GM10847 (cell line): ENCODE data around the gene C17orf114.

Experiments
- POLR2A ChIP-seq: IDR thresholded peaks from 2 replicates; pipeline ENCODE4 v1.6.1; 2011; ENCODE audit not compliant: insufficient read length; ENCODE audit errors: extremely low read depth

The C17orf114 gene

GRCh38 chr17:4802228-4802627, at the start of gene C17orf114:
TSS of gene C17orf114 (minus strand) at chr17:4802328.
- TF ChIP-seq POLR2A: no peak

- no peak for TF ChIP-seq POLR2A
These were observed 49.0 kb upstream of the C17orf114 start for GRCh38 chr17:4851084-4851483.

- TF ChIP-seq POLR2A: no peak
These were observed 48.1 kb upstream of the C17orf114 start for GRCh38 chr17:4850246-4850645.

DNA sequence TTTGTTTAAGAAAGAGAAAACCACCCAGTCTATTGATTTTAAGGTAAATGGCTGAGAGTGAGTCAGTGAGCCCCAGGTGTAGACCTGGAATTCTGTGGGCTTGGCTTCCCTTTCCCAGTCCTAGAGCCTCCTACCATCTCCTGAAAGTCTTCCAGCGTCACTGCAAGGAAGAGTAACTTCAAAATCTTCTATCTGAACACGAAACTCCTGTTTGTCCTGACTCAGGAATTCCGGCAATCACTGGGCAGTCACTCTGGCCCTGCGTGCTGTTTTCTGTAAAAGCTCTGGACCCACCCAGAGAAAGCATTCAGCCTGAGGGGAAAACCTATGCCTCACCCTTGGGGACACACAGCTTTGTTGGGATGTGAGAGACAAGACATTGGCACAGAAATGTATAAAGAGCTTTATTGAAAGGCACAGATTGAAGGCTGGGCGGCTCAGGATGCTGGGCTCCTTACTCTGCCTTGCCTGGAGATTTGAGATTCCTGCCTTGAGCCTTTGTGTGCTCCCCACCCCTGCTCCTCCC, 46.9 kb upstream of the C17orf114 start:
- no peak for TF ChIP-seq POLR2A

DNA sequence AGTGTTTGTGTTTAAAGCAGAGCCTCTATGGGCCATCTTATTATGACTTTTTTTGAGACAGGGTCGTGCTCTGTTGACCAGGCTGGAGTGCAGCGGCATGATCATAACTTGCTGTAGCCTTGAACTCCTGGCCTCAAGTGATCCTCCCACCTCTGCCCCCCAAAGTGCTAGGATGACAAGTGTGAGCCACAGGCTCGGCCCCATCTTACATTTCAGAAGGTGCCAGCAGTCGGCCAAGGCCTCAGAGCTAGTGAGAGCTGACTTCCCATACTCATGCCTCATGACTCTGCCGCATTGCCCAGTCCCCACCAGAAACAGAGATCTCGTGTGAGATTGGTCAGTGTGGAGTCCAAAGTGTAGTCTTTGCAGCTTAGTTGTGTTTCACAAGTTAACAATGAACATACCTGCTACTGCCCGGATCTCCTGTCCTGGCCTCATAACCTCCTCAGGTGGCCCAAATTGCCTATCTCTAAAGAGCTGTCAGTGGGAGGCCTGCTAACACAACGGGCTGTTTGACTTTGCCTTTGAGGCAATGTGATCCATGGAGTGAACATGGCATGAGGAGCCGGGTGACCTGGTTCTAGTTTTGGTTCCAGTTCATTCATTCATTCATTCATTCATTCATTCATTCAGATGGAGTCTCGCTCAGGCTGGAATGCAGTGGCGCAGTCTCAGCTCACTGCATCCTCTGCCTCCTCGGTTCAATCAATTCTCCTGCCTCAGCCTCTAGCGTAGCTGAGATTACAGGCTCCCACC, 44.7 kb upstream of the C17orf114 start:
- no peak for TF ChIP-seq POLR2A

- TF ChIP-seq POLR2A: no peak
These were observed 43.0 kb upstream of the C17orf114 start for GRCh38 chr17:4845118-4845517.

GRCh38 chr17:4843321-4844000, 41.3 kb upstream of the C17orf114 start:
- TF ChIP-seq POLR2A: no peak

DNA sequence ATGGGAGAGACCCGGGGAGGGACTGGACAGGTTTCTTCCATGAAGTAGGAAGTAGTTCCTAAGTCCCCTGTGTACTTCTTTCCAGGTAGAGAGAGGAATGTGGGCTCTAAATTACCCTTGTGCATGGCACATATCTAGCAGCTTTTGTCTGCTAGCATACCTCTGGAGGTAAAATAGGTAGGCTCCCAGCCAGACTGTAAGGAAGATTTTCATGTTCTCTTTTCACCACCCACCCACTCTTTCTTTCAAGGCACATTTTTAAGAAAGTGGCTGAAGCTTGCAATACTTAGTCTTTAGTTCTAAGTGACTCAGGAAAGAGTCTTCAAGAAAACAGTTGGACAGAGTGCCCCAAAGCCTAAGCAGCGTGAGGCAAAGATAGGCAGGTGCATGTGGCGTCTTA, 40.2 kb upstream of the C17orf114 start:
- TF ChIP-seq POLR2A: no peak

- no peak for TF ChIP-seq POLR2A
These were observed 38.7 kb upstream of the C17orf114 start for GRCh38 chr17:4840893-4841242.

DNA sequence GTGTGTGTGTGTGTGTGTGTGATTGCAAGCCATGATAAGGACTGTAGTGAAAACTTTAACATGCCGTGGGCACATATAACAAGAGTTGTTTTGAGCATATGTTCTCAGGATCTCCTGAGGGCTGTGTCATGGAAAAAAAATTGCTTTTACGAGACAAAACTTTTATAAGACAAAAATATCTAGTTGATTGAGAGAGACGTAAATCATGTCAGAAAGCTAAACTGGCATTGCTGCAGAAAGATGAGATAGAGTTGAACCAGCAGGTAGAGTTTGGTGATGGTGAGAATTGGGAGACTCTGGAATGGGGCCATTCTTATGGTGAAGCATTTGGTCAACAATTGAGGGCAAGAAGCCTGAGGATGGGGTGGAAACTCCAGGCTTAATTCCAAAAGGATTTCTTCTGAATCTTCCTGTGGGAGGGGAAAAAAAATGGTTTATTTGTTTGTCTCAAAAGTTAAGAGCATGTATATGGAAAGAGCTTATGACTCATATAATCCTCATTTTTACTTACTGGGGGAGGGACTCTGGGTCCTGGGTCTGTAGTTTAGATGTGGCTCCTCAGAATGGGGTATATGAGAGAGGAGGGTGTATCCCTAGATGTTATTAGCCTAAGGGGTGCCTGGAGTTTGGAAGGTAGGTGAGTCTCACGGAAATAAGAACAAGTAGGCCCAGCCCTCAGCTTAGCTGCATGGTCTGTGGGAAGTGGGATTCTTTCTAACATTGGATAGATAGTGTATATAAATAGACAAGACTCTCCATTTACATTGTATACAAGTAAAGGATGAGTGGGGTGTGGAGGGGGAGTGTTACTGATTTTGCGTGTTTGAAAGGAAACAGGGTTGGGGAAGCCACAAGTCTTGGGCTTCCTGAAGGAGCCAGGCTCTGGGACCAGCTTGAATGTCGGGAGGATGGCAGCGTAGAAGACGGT, 38.1 kb upstream of the C17orf114 start:
- TF ChIP-seq POLR2A: no peak

DNA sequence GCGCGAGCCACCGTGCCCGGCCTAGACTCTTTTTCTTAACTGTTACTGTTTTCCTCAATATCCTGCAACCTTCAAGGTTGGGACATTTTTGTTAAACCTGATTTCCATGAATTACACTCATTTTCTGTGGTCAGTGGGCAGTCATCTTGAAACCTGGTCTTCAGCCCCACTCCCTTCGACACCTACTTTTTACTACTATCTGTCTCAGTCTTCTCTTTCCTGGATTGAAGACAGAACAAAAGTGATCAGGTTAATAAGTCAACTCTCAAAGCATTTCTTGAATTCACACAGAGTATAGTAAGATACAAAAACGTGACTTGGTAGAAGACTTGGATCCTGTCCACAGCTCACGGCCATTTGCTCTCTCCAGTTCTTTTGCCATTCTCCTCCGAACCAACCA, 37.1 kb upstream of the C17orf114 start:
- no peak for TF ChIP-seq POLR2A

DNA sequence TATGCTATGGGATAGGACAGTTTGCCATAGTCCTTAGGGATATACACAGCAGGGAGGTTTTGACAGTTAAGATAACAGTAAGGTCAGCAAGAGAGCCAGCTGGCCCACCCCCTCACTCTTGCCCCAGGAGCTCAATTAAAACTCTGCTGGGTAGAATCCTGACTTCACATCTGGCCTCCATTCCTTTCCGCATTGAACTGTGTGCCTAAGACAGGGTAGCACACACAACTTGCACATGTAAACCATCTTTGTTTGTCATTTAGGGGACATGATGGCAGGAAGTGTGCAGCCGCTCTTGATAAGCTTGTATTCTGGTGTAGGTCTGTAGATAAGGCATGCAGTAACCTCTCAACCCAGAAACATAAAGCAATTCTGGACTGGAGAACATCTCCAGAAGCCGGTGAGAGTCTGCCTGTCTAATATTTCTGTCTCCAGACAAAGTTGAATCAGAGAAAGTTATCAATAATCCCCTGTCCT, 36.2 kb upstream of the C17orf114 start:
- no peak for TF ChIP-seq POLR2A

DNA sequence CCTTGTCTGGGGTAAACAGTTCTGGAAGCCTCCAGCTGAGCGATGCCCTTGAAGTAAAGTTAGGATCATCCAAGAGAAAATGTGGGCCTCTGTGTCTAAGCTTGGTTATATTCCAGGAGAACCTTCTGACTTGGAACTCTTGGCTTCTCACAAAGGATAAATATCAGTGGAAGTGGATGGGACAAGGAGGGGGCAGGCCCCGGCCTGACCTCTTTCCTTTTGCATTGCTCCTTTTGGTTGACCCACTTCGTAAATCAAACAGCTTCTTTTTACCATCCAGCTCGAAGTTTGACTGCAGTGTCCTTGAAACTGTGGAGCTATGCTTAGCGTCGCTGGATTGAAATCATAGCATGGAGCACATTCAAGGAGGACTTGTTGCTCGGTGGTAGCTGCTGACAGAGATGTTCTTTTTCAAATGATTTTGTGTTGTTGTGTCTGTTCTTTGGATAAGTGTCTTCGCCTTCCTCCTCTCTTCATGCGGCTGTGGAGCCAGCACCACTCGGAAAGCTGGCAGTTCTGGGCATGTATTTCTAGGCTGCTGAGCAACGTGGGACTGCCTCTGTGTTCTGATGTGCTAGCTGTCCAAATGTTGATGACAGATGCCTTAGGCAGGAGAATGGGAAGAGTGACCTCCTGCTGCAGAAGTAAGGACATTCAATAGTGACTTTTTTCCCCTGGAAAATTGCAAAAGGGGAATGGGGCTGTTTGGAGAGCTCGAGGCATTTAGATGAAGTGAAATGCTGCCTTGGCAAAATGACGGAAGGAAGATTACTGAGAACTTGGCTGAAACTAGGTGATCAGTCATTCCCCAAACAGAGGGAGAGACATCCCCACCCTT, 35.6 kb upstream of the C17orf114 start:
- no peak for TF ChIP-seq POLR2A

DNA sequence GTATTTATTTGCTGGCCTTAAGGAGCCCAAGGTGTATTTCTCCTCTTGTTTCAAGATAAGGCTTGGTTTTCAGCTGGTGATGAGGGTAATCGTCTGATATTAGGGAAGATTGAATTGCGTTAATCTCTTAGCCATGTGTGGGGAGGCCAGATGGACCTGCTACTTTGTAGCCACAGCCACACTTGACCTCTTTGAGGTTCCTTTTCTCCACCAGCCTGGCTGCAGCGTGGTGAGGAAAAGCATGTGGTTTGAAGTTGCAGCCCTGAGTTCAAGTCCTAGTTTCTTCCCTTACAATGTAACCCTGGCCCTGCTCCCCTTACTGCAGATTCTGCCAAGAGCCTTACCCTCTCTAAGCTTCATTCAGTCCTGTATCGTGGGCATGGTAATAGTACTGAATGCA, 34.1 kb upstream of the C17orf114 start:
- no peak for TF ChIP-seq POLR2A

GRCh38 chr17:4834681-4835020, 32.5 kb upstream of the C17orf114 start:
- TF ChIP-seq POLR2A: no peak
